ENCODE results near the gene RINT1.

RINT1 gene

GRCh38 chr7:105599551-105599950 is 67.5 kb downstream of the RINT1 start:
- no peak for TF ChIP-seq PKNOX1 (IDR thresholded peaks at IDR 0.05)
- no peak for TF ChIP-seq FOXK2 (IDR thresholded peaks at IDR 0.05)
- no peak for TF ChIP-seq SP1 (IDR thresholded peaks at IDR 0.05)
- no peak for TF ChIP-seq HDGF (IDR thresholded peaks at IDR 0.05; ENCODE audit: borderline replicate concordance)
- TF ChIP-seq LEF1 (IDR thresholded peaks at IDR 0.05; ENCODE audit: borderline replicate concordance), result no peak
- no peak for TF ChIP-seq BHLHE40 (IDR thresholded peaks at IDR 0.05; ENCODE audit: borderline replicate concordance)
- no peak for TF ChIP-seq ARNT (IDR thresholded peaks at IDR 0.05)
- TF ChIP-seq ELF4 (IDR thresholded peaks at IDR 0.05), result no peak
- TF ChIP-seq L3MBTL2 (conservative IDR thresholded peaks at IDR 0.05), result no peak
- no peak for TF ChIP-seq CTBP1 (IDR thresholded peaks at IDR 0.05; ENCODE audit: borderline replicate concordance)
- TF ChIP-seq TARDBP (IDR thresholded peaks at IDR 0.05), result no peak
- TF ChIP-seq FOXA1 (IDR thresholded peaks at IDR 0.05), result no peak
- TF ChIP-seq ZNF384 (IDR thresholded peaks at IDR 0.05), result no peak
- no peak for TF ChIP-seq SUZ12 (IDR thresholded peaks at IDR 0.05)
- TF ChIP-seq NFRKB (IDR thresholded peaks at IDR 0.05), result no peak
- TF ChIP-seq FOXM1 (IDR thresholded peaks at IDR 0.05; ENCODE audit: borderline replicate concordance), result no peak
- no peak for DNase-seq (ENCODE audit: extremely low spot score)
- ChIA-PET POLR2A (no interaction called here), CTCF (interaction anchor here (1.0 kb wide), 2 partner anchors 58 to 577 kb away, joined by 3 read pairs; no protein-coding TSS in a partner anchor)

GRCh38 chr7:105600720-105601550 is 68.9 kb downstream of the RINT1 start:
- POLR2A ChIA-PET, result no interaction called here
- CTCF ChIA-PET, result no interaction called here
- no peak for DNase-seq (ENCODE audit: extremely low spot score)
- TF ChIP-seq FOXK2 (IDR thresholded peaks at IDR 0.05) (no peak), SP1 (IDR thresholded peaks at IDR 0.05) (no peak), L3MBTL2 (conservative IDR thresholded peaks at IDR 0.05) (no peak), TARDBP (IDR thresholded peaks at IDR 0.05) (no peak), BHLHE40 (IDR thresholded peaks at IDR 0.05; ENCODE audit: borderline replicate concordance) (no peak), HDGF (IDR thresholded peaks at IDR 0.05; ENCODE audit: borderline replicate concordance) (no peak)

- ChIA-PET POLR2A (no interaction called here), CTCF (interaction anchor here (0.6 kb wide), 1 partner anchor 166 kb away, joined by 3 read pairs; no protein-coding TSS in a partner anchor)
- no peak for DNase-seq (ENCODE audit: extremely low spot score)
- TF ChIP-seq ZNF384 (IDR thresholded peaks at IDR 0.05) (no peak), FOXA1 (IDR thresholded peaks at IDR 0.05) (no peak), LEF1 (IDR thresholded peaks at IDR 0.05; ENCODE audit: borderline replicate concordance) (no peak)
Observed at GRCh38 chr7:105602325-105603305, 70.6 kb downstream of the RINT1 start.

GRCh38 chr7:105610165-105610930 is 78.3 kb downstream of the RINT1 start:
- CTCF ChIA-PET, result no interaction called here

GRCh38 chr7:105611856-105612775 is 80.1 kb downstream of the RINT1 start:
- ChIA-PET POLR2A (no interaction called here), CTCF (no interaction called here)
- no peak for TF ChIP-seq LEF1 (IDR thresholded peaks at IDR 0.05; ENCODE audit: borderline replicate concordance)
- no peak for TF ChIP-seq SP1 (IDR thresholded peaks at IDR 0.05)
- TF ChIP-seq FOXA1 (IDR thresholded peaks at IDR 0.05), result no peak
- TF ChIP-seq FOXM1 (IDR thresholded peaks at IDR 0.05; ENCODE audit: borderline replicate concordance), result no peak
- TF ChIP-seq L3MBTL2 (conservative IDR thresholded peaks at IDR 0.05), result no peak
- no peak for TF ChIP-seq BHLHE40 (IDR thresholded peaks at IDR 0.05; ENCODE audit: borderline replicate concordance)
- TF ChIP-seq FOXK2 (IDR thresholded peaks at IDR 0.05), result no peak
- no peak for TF ChIP-seq CTBP1 (IDR thresholded peaks at IDR 0.05; ENCODE audit: borderline replicate concordance)
- no peak for TF ChIP-seq SUZ12 (IDR thresholded peaks at IDR 0.05)
- no peak for TF ChIP-seq HDGF (IDR thresholded peaks at IDR 0.05; ENCODE audit: borderline replicate concordance)
- TF ChIP-seq PKNOX1 (IDR thresholded peaks at IDR 0.05), result no peak
- TF ChIP-seq NFRKB (IDR thresholded peaks at IDR 0.05), result no peak
- TF ChIP-seq ZNF384 (IDR thresholded peaks at IDR 0.05), result no peak
- TF ChIP-seq ELF4 (IDR thresholded peaks at IDR 0.05), result no peak
- no peak for DNase-seq (ENCODE audit: extremely low spot score)

More at GRCh38 chr7:105610165-105610930, 78.3 kb downstream of the RINT1 start:
- DNase-seq (ENCODE audit: extremely low spot score), result no peak
- TF ChIP-seq ZNF384 (IDR thresholded peaks at IDR 0.05) (no peak), NFRKB (IDR thresholded peaks at IDR 0.05) (no peak), ARNT (IDR thresholded peaks at IDR 0.05) (no peak), LEF1 (IDR thresholded peaks at IDR 0.05; ENCODE audit: borderline replicate concordance) (no peak), SUZ12 (IDR thresholded peaks at IDR 0.05) (no peak)
- POLR2A ChIA-PET, result no interaction called here

Data from HEK293T (cell line).